NCI-H1417 treated with DMSO at 0.1 percent for 48 hours (cell line): Measurements from ENCODE around the gene DTNB.
"Not testable (repeated sequence)": the region's sequence is repeated elsewhere in the genome, so short reads cannot be mapped to it uniquely, and the experiment has no call there.

ENCODE experiments used
- DNase-seq: peaks from one replicate; lab custom pipeline; 2025; lab: John Stamatoyannopoulos, UW

Gene DTNB

GRCh38 chr2:25620711-25621110 is 52.7 kb downstream of the DTNB start:
- no peak for DNase-seq

DNA sequence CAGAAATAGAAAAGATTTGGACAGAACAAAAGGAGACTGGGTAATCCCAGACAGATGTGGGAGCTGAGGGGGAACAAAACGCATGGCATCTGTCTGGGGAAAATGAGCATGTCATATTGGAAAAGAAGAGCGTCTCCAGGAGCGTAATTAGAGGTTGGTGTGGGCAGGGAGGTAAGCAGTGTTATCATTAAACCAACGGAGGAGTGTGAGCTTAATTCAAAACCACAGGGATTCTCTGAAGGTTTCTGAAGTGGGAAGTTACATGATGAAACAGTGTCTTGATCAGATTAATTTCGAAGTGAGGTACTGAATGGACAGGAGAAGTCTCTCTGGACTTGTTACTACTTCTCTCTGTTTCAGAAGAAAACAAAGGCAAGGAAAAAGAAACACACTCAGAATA is 53.3 kb downstream of the DTNB start:
- DNase-seq, result no peak

- no peak for DNase-seq
These were observed 54.2 kb downstream of the DTNB start for GRCh38 chr2:25619185-25619584.

- peak; percentile 83 for DNase-seq
These were observed 54.7 kb downstream of the DTNB start for GRCh38 chr2:25618676-25619075.

DNA sequence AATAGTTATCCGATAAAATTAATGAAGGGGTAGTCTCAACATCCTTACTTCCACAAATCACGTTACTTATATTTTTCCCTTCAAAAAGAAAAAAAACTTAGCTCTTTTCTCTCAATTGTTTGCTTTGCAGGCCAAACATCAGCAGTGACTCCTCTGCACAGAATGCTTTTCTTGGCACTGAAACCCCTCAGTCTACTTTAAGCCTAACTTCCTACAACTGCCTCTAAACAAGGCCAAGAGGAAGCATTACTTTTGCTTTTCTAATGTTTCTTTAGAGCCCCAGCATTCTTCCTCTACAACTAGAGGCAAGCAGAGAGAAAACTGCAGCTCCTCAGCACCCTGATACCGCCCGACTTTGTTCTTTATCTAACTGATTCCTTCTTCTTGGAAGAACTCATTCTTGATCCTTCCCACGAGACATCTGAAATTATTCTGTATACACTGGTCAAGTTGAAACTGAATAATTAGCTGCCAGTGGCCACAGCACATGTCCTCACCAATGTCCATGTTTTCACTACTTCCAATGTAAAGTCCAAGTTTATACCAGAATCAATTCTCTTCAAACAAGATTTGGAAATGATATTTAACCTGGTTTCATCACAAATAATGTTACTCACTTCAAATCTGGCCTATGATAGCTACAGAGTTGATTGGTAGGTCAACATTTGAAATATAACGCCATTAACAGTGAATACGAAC is 55.3 kb downstream of the DTNB start:
- no peak for DNase-seq

DNA sequence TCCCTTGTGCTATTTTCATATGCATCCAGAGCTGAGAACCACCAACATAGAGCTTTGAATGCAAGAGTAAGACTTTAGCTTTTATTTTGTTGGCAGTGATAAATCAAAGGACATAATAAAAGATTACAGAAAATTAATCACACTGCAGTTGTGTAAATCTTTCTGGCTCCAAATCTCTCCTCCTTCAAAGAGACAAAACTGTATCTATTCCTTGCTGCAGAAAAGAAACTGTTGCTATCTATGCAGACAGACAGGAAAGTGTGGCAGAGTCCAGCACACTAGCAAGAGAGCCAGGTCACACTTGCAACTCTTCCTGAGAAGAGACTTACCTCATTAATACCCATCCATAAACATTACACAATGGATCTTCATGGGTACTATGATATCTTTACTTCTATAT is 57.5 kb downstream of the DTNB start:
- DNase-seq, result no peak

GRCh38 chr2:25615386-25615785 is 58.0 kb downstream of the DTNB start:
- DNase-seq, result no peak

DNA sequence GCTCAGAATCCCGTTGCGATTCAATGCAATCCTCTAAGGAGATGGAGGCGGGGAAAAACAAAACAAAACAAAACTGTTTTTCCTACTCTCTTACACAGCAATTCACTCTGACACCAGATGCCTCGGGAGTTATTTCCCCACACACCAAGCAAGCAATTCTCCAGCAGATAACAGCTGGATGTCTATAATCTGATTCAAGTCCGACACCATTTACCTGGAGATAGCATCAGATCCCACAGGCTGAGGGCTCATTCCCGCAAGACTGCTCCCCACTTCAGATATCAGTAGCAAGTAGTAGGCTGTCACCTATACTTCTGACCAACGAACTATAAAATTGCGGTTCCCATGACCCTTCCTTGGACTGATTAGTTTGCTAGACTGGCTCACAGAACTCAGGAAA is 58.7 kb downstream of the DTNB start:
- no peak for DNase-seq

GRCh38 chr2:25608718-25609117 is 64.7 kb downstream of the DTNB start:
- no peak for DNase-seq

DNA sequence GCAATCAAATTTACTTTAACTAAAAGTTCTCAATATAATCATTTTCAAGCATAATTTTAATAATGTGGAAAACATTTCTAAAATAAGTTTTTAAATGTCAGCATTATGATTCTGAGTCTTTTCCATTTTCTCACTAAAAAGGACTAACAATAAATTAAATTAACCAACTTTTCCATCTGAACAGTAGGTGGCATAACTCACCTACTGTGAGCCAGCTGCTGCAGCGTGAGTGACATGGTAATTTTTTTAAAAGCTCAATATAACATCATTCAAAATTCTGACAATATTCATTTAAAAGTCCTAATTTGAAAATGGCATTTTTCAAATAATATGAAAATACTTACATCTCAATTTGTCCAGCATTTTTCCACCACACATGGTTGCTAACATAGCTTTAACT is 66.5 kb downstream of the DTNB start:
- no peak for DNase-seq

GRCh38 chr2:25602333-25602723 is 71.0 kb downstream of the DTNB start:
- no peak for DNase-seq

DNA sequence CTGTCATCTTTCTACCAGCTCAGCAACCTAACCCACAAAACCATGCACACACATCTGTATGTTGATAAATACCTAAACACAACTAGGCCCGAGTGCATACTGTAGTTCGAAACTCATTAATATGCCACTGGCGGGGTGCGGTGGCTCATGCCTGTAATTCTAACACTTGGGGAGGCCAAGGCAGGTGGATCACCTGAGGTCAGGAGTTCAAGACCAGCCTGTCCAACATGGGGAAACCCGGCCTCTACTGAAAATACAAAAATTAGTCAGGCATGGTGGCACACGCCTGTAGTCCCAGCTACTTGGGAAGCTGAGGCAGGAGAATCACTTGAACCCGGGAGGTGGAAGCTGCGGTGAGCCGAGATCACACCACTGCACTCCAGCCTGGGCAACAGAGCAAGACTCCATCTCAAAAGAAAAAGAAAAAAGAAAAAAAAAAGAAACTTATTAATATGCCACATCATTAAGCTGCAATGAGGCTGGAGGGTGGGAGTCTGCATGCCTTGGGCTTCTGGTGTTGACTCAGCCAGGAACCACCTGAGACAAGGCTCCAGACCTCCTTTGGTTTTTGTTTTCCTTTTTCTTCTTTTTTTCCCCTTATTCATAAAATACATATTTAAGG is 71.6 kb downstream of the DTNB start:
- not testable (repeated sequence) for DNase-seq

DNA sequence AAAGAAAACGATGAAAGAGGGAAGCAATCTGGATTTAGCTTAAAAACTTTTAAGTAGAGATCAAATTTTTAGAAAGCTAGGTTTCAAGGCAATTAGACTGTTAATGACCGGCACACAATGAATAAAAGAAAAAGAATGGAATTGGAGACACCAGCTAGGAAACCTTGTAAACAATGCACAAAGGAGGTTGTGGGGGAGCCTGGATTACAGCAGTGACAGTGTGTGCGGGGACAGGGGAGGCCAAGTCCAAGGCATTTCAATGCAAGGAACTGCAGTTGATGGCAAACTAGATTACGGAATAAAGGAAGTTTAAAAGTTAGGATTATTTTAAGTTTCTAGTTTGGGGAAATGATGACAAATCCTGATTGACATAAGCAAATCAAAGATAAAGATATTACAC is 74.5 kb downstream of the DTNB start:
- no peak for DNase-seq

DNA sequence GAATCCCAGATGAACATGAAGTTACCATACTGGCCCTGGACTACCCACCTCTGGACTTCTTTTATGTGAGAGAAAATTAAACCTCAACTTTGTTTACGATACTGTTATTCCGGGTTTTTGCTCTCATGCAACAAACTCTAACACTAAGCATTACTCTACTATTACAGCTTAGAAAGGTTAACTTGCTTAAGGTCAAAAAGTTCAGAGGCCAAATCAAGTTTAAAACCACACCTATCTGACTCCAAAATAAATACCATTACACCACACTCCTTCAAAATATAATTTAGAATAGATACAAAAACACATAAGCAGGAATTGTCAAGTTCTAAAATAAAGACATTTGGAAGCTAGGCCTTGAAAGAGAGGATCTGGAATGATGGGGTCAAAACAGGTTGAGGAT is 75.0 kb downstream of the DTNB start:
- DNase-seq, result no peak

- DNase-seq, result no peak
These were observed 75.5 kb downstream of the DTNB start for GRCh38 chr2:25597881-25598280.

- no peak for DNase-seq
These were observed 76.7 kb downstream of the DTNB start for GRCh38 chr2:25596516-25597244.

DNA sequence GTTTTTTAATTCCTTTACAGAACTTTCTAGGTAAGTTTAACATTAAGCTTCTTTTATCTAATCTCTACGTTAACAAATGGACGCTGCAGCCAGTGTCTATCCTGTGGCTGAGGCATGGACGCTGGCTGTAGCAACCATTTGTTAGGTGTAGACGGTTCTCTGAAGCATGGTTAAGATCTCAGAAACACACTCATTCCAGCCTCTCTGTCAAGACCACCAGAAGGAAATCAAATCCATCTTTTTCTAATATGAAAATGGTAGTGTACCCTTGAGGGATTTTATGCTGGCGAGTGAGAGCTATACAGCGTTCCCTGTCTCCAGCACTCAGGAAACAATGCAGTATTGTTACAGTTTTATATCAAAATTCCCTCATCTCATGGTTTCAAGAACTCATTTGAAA is 78.0 kb downstream of the DTNB start:
- no peak for DNase-seq

GRCh38 chr2:25594991-25595390 is 78.4 kb downstream of the DTNB start:
- no peak for DNase-seq

DNA sequence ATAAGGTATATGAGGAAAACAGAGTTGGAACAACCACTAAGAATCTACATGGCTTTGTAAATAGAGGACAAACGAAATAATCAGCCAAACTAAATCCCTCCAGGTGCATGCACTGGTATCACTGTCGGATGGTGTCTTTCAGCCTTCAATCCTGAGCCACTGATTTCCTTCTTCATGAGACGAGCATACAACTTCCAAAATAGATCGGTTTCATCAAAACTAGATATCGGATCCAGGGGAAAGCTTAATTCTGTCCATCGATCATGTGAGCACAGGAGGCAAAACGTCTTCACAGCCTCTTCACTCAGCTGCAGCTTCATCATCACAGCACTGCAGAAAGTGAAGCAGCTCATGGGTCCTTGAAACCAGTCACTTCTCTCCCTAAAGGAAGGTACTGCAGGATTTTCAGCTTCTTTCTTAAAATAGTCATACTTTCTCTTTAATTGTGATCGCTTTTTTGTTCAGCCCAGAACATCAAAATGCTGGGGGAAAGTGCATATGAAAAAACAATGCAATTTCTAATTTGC is 80.5 kb downstream of the DTNB start:
- no peak for DNase-seq

DNA sequence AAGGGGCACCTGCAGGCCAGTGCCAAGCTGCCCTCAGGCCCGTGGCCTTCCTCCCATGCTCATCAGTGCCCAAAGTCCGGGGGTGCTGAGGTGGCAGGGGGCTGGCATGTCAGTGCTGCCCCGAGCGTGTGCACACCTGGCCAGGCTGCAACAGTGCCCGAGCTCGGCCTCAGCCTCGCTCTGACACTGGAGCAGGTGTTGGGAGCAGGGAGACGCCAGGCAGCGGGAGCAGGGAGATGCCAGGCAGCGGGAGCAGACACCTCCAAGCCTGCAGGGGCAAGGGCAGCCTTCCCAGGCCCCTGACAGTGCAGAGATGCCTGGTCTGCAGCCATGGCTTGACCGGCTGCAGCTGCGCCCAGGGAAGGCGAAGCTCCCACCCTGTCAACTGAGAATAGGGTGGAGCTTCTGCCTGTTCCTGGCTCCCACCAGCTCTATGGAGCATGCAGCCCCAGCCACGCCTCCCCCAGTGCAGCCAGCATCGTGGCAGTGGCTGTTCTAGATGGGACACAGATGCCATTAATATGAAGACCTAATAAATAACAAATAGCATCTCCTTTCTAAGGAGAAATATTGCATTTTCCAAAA is 82.4 kb downstream of the DTNB start:
- DNase-seq, result no peak

- no peak for DNase-seq
These were observed 83.6 kb downstream of the DTNB start for GRCh38 chr2:25589676-25590205.

DNA sequence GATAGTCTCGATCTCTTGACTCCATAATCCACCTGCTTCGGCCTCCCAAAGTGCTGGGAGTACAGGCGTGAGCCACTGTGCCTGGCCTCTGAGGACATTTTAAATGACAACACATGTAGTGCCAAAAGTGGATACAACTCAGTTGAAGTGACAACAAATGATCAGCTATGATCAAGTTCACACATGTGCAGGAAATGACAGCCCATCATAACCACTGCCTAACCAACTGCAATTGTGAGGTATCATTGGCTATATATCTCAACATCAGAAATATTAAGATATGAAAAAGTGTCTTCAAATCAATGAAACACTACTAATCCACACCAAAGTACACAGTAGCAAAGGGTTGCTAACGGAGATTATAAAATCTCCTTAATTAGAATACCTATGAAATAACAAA is 84.8 kb downstream of the DTNB start:
- no peak for DNase-seq

DNA sequence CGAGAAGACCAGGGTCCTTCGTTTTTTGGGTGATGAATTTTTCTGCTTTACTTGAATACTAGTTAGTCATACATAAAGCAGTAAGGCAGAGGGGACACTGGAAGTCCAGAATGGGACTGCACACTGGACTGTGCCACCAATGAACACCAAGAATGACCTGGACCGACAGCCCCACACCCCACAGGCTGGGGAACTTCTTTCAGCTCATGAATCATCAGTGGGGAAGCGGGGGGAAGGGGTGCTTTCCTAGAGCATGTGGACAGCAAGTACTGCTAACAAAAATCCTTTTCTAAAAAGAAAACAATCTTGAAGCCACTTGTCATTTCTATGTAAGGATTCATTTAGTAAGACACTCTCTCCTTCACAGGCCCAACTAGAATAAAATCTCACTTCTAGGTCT is 86.0 kb downstream of the DTNB start:
- no peak for DNase-seq
